Endothelial cell of umbilical vein (primary cell): Measurements from ENCODE around the gene DIAPH1. TPM values are rescaled to one million over a fixed set of nuclear protein-coding genes. Genes with fewer than 3 reads are reported as not detected.

ENCODE experiments used
- BruUV-seq: library from RNA; stranded (reverse); fragments of 400-500 nt; replicated peaks from 2 replicates; lab custom pipeline; 2021; lab: Mats Ljungman, UMichigan
- CTCF ChIA-PET: fragments of 300-600, 350-600 bp; sonication (Branson Sonifier 250); formaldehyde crosslinking; loops from one replicate; lab custom pipeline; 2021; ENCODE audit warnings: antibody characterized with exemption, inconsistent platforms; lab: Charles Lee
- POLR2A ChIA-PET: fragments of 300-600, 350-600 bp; sonication (Branson Sonifier 250); formaldehyde crosslinking; loops from one replicate; lab custom pipeline; 2021; ENCODE audit warnings: antibody characterized with exemption, inconsistent platforms; lab: Charles Lee
- DNase-seq: peaks from one replicate; pipeline ENCODE4 v3.0.0-alpha.2; 2011; ENCODE audit warnings: low read depth, low spot score
- FAIRE-seq: peaks from 2 replicates; lab custom pipeline; 2011; peaks lifted over from hg19 to GRCh38; lab: Jason Lieb, UNC
- H2AFZ ChIP-seq: 2 replicates; pipeline ENCODE4 v1.6.0; 2012; ENCODE audit warnings: low read depth, low read length, control low read depth, inconsistent platforms
- H3K27ac ChIP-seq: 2 replicates; pipeline ENCODE4 v1.5.1; 2011; ENCODE audit warnings: low read depth, mild to moderate bottlenecking, control low read depth, low read length, moderate library complexity; ENCODE audit not compliant: insufficient read depth
- H3K27me3 ChIP-seq, 2 experiments: 2 replicates each; pipeline versions ENCODE4 v1.6.0 to v1.6.1; 2011; ENCODE audit warnings: low read length in 2 of 2, mixed read lengths in 1 of 2; ENCODE audit not compliant: control insufficient read depth in 2 of 2, insufficient read depth in 2 of 2
- H3K36me3 ChIP-seq, 2 experiments: 2 replicates in 1 of 2; 3 replicates in 1 of 2; pipeline ENCODE4 v1.5.1; 2011; ENCODE audit warnings: low read length in 2 of 2, mild to moderate bottlenecking in 1 of 2, moderate library complexity in 1 of 2; ENCODE audit not compliant: control insufficient read depth in 2 of 2, insufficient read depth in 2 of 2; ENCODE audit errors: extremely low read depth in 1 of 2
- H3K4me1 ChIP-seq: 3 replicates; pipeline ENCODE4 v1.5.1; 2011; ENCODE audit warnings: mild to moderate bottlenecking, low read length; ENCODE audit not compliant: control insufficient read depth, insufficient read depth; ENCODE audit errors: extremely low read depth
- H3K4me2 ChIP-seq: 2 replicates; pipeline ENCODE4 v1.6.1; 2011; ENCODE audit warnings: low read length, control low read depth, mixed read lengths; ENCODE audit not compliant: insufficient read depth
- H3K4me3 ChIP-seq, 3 experiments: fragments of 200-600 bp in 1 of 3; sonication (generic), shearing (Covaris generic) in 1 of 3; replicated peaks in 1 of 3; 2 replicates each; pipeline ENCODE4 v1.5.1; 2011 to 2016; ENCODE audit warnings: control low read depth in 3 of 3, low read length in 3 of 3, mild to moderate bottlenecking in 2 of 3, inconsistent platforms in 1 of 3, low read depth in 1 of 3, moderate library complexity in 1 of 3; ENCODE audit not compliant: insufficient read depth in 1 of 3
- H3K79me2 ChIP-seq: 2 replicates; pipeline ENCODE4 v1.6.0; 2012; ENCODE audit warnings: low read length, inconsistent platforms; ENCODE audit not compliant: control insufficient read depth, insufficient read depth
- H3K9ac ChIP-seq: replicated peaks from 2 replicates; pipeline ENCODE3; 2011; ENCODE audit warnings: low read length, control low read depth; ENCODE audit not compliant: insufficient read depth; ENCODE audit errors: extremely low read depth
- H3K9me1 ChIP-seq: replicated peaks from 3 replicates; pipeline ENCODE4 v1.6.0; 2011; ENCODE audit warnings: mild to moderate bottlenecking, low read length; ENCODE audit not compliant: control insufficient read depth, insufficient read depth; ENCODE audit errors: extremely low read depth
- H3K9me3 ChIP-seq: replicated peaks from 2 replicates; pipeline ENCODE4 v1.5.1; 2012; ENCODE audit warnings: low read length, inconsistent platforms; ENCODE audit not compliant: control insufficient read depth, insufficient read depth
- H4K20me1 ChIP-seq: replicated peaks from 2 replicates; pipeline ENCODE3; 2011; ENCODE audit warnings: mild to moderate bottlenecking, low read length; ENCODE audit not compliant: control insufficient read depth, insufficient read depth; ENCODE audit errors: extremely low read depth
- CTCF ChIP-seq, 2 donors: IDR thresholded peaks; 1 replicate in 1 of 2; 2 replicates in 1 of 2; pipeline ENCODE4 v1.5.1; 2011; ENCODE audit warnings: low read length in 2 of 2, mild to moderate bottlenecking in 2 of 2, moderate library complexity in 2 of 2, control low read depth in 1 of 2, inconsistent platforms in 1 of 2, low read depth in 1 of 2; ENCODE audit not compliant: insufficient read depth in 1 of 2; ENCODE audit errors: extremely low read depth in 1 of 2
- EZH2 ChIP-seq: IDR thresholded peaks from 2 replicates; pipeline ENCODE4 v1.6.1; 2012; ENCODE audit warnings: borderline replicate concordance, low read depth, mild to moderate bottlenecking, moderate library complexity, low read length, inconsistent platforms; ENCODE audit not compliant: severe bottlenecking
- FOS ChIP-seq: IDR thresholded peaks from 2 replicates; pipeline ENCODE4 v1.6.1; 2011; ENCODE audit warnings: mild to moderate bottlenecking, low read length, moderate library complexity, borderline replicate concordance; ENCODE audit not compliant: insufficient read depth
- GATA2 ChIP-seq: IDR thresholded peaks from 2 replicates; pipeline ENCODE4 v1.7.0; 2011; ENCODE audit warnings: low read depth, mild to moderate bottlenecking, moderate library complexity, mixed read lengths, low read length; ENCODE audit not compliant: insufficient read length, insufficient read depth
- JUN ChIP-seq: IDR thresholded peaks from 2 replicates; pipeline ENCODE4 v1.6.1; 2011; ENCODE audit warnings: borderline replicate concordance, low read depth; ENCODE audit not compliant: insufficient read length, insufficient read depth
- MAX ChIP-seq: IDR thresholded peaks from 2 replicates; pipeline ENCODE4 v1.6.1; 2011; ENCODE audit not compliant: insufficient read depth, insufficient read length
- MYC ChIP-seq: IDR thresholded peaks from one replicate; pipeline ENCODE4 v1.6.1; 2011; ENCODE audit warnings: mild to moderate bottlenecking, low read depth, low read length
- POLR2A ChIP-seq: IDR thresholded peaks from 2 replicates; pipeline ENCODE4 v1.6.1; 2012; ENCODE audit warnings: low read depth, mild to moderate bottlenecking, control low read depth, low read length
- POLR2AphosphoS5 ChIP-seq: IDR thresholded peaks from 2 replicates; pipeline ENCODE4 v1.6.1; 2012; ENCODE audit warnings: low read depth, mild to moderate bottlenecking, control low read depth, low read length, moderate library complexity; ENCODE audit not compliant: insufficient read depth
- dilution Hi-C: fragments of 300-500 bp; cut with MboI; formaldehyde crosslinking; loops from one replicate; pipeline ENCODE4 v1.15.0; 2019; ENCODE audit warnings: low sequenced_read_pairs; ENCODE audit not compliant: extremely low pct_ligation_motif_present
- intact Hi-C: fragments of 100-400 bp; cut with micrococcal nuclease; formaldehyde crosslinking; loops from one replicate; pipeline ENCODE4 v1.10.0; 2022
- polyA plus RNA-seq, 4 experiments: library from polyadenylated mRNA; depleted of rRNA in 3 of 4; stranded (reverse) in 3 of 4; unstranded in 1 of 4; fragments of >200 nt; gene quantifications; 2 replicates each; pipeline versions ENCODE4 v1.2.1 to v1.2.3, GENCODE V29; 2011 to 2012; ENCODE audit warnings: missing spikeins in 1 of 4
- total RNA-seq: library from RNA; stranded (reverse); gene quantifications from 2 replicates; pipeline ENCODE4 v1.2.3, GENCODE V29; 2021

DIAPH1 gene
- total and polyA plus RNA-seq, 2 donors (not counting 3 experiments of a cell fraction or from before 2014, with no cell fraction given) = 68.6 to 105 TPM

- peaks cover 10% of the 10 kb centered on the region for H3K4me1 ChIP-seq
- peaks cover 12 to 30% of the 10 kb centered on the region in 2 experiments for H3K27me3 ChIP-seq
- dilution Hi-C loops = no loop called here
- H3K79me2 ChIP-seq = no peaks in the 10 kb centered on the region
- no peaks in the 10 kb centered on the region for H4K20me1 ChIP-seq
- ChIA-PET CTCF (interaction anchor here (1.8 kb wide), 1 partner anchor 70 kb away, joined by 5 read pairs; no protein-coding TSS in a partner anchor), POLR2A (no interaction called here)
- H3K4me2 ChIP-seq = no peak overlapping the region
- intact Hi-C loops = no loop called here
- TF ChIP-seq POLR2AphosphoS5 (no peak), FOS (no peak), POLR2A (no peak), EZH2 (no peak), CTCF (IDR thresholded peaks at IDR 0.05; ENCODE audit: extremely low read depth in 1 of 2, insufficient read depth in 1 of 2, low read depth in 1 of 2, low read length in 2 of 2) (no peak), MAX (no peak), GATA2 (no peak), MYC (no peak), JUN (no peak)
- no peak overlapping the region for H3K9ac ChIP-seq
- no peaks in the 10 kb centered on the region for H3K9me3 ChIP-seq
- DNase-seq (no peak), FAIRE-seq (no peak)
- H2AFZ ChIP-seq = no peak overlapping the region
- H3K4me3 ChIP-seq = no peak overlapping the region
- no peaks in the 10 kb centered on the region for H3K36me3 ChIP-seq
- no peak overlapping the region for H3K27ac ChIP-seq
- no TSS peak for BruUV-seq
- H3K9me1 ChIP-seq = no peaks in the 10 kb centered on the region
Measured at GRCh38 chr5:141487131-141487530, 131.7 kb downstream of the DIAPH1 start.
